HFFc6 (cell line): ENCODE results near the gene FARS2. TPM values are rescaled to one million over a fixed set of nuclear protein-coding genes. Genes with fewer than 3 reads are reported as not detected.

Source experiments
- DNase-seq: peaks from one replicate; pipeline ENCODE4 v3.0.0-alpha.2; 2018
- H3K27ac Mint-ChIP-seq: 2 replicates; pipeline ENCODE4 v1.8.0; 2020; ENCODE audit warnings: mild to moderate bottlenecking, mixed read lengths
- H3K27me3 Mint-ChIP-seq: 2 replicates; pipeline ENCODE4 v1.8.0; 2021; ENCODE audit warnings: mild to moderate bottlenecking, moderate library complexity, mixed read lengths; ENCODE audit not compliant: insufficient read depth
- H3K36me3 Mint-ChIP-seq: 2 replicates; pipeline ENCODE4 v1.8.0; 2021; ENCODE audit warnings: low read depth, mixed read lengths
- H3K4me1 Mint-ChIP-seq: 2 replicates; pipeline ENCODE4 v1.8.0; 2020; ENCODE audit warnings: low read depth, mixed read lengths
- H3K4me3 Mint-ChIP-seq: 2 replicates; pipeline ENCODE4 v1.8.0; 2020; ENCODE audit warnings: mild to moderate bottlenecking, moderate library complexity, mixed read lengths
- H3K9me3 Mint-ChIP-seq: 2 replicates; pipeline ENCODE4 v1.8.0; 2020; ENCODE audit warnings: mild to moderate bottlenecking, mixed read lengths
- CTCF ChIP-seq: fragments of 200-600 bp; sonication (generic); IDR thresholded peaks from 2 replicates; pipeline ENCODE4 v1.5.0; 2021; ENCODE audit warnings: antibody characterized with exemption, mild to moderate bottlenecking
- total RNA-seq, 6 experiments: library from RNA; stranded (reverse); fragmentation: NEBNext Ultra II Directional; extraction: Animal tissue kit (Norgen Biotek cat#: 25700); gene quantifications; 2 replicates in 1 of 6; 3 replicates in 5 of 6; pipeline ENCODE4 v1.2.3, GENCODE V29; 2021

FARS2 gene
- total RNA-seq, 6 experiments from 2014 or later: 11.5 to 16.4 (median 13.1) TPM

- H3K9me3 Mint-ChIP-seq: no peaks in the 10 kb centered on the region
- no peak for DNase-seq
- no peak for TF ChIP-seq CTCF
Observed at GRCh38 chr6:5518936-5519491, 257.7 kb downstream of the FARS2 start.

GRCh38 chr6:5520796-5521195 is 259.5 kb downstream of the FARS2 start:
- no peak for TF ChIP-seq CTCF
- Mint-ChIP-seq H3K36me3 (no peaks in the 10 kb centered on the region), H3K4me1 (peaks cover 14% of the 10 kb centered on the region), H3K9me3 (no peaks in the 10 kb centered on the region), H3K27me3 (no peaks in the 10 kb centered on the region), H3K27ac (no peak overlapping the region), H3K4me3 (no peak overlapping the region)
- DNase-seq: no peak

More at GRCh38 chr6:5518936-5519491, 257.7 kb downstream of the FARS2 start:
- Mint-ChIP-seq H3K27me3 (no peaks in the 10 kb centered on the region), H3K4me1 (0 out of 2 replicates have a peak, but pooled peaks cover 4% of the 10 kb centered on the region), H3K27ac (no peak overlapping the region), H3K36me3 (no peaks in the 10 kb centered on the region), H3K4me3 (no peak overlapping the region)

- Mint-ChIP-seq H3K36me3 (no peaks in the 10 kb centered on the region), H3K9me3 (no peaks in the 10 kb centered on the region), H3K4me3 (no peak overlapping the region), H3K27ac (no peak overlapping the region), H3K27me3 (no peaks in the 10 kb centered on the region), H3K4me1 (peaks cover 11% of the 10 kb centered on the region)
- TF ChIP-seq CTCF: no peak
- DNase-seq: no peak
Observed at GRCh38 chr6:5521322-5521721, 260.0 kb downstream of the FARS2 start.

- Mint-ChIP-seq H3K27me3 (no peaks in the 10 kb centered on the region), H3K27ac (no peak overlapping the region), H3K9me3 (no peaks in the 10 kb centered on the region), H3K4me1 (peaks cover 14% of the 10 kb centered on the region), H3K4me3 (no peak overlapping the region), H3K36me3 (no peaks in the 10 kb centered on the region)
- DNase-seq: no peak
- no peak for TF ChIP-seq CTCF
Observed at GRCh38 chr6:5522147-5522546, 260.8 kb downstream of the FARS2 start.

- Mint-ChIP-seq H3K9me3 (no peaks in the 10 kb centered on the region), H3K4me1 (peaks cover 28% of the 10 kb centered on the region), H3K36me3 (peaks cover 7% of the 10 kb centered on the region; the same call in 1 of the 2 replicates), H3K27ac (no peak overlapping the region), H3K27me3 (no peaks in the 10 kb centered on the region), H3K4me3 (no peak overlapping the region)
- no peak for TF ChIP-seq CTCF
- no peak for DNase-seq
Observed at GRCh38 chr6:5524110-5524509, 262.8 kb downstream of the FARS2 start.
